A549 (cell line): ENCODE results near the gene ZNF491.

Source experiments
- EP300 ChIP-seq, 2 experiments: fragments of >200 bp; sonication (Bioruptor Twin); formaldehyde crosslinking; IDR thresholded peaks; 2 replicates in 1 of 2; 3 replicates in 1 of 2; pipeline ENCODE4 v1.6.1; 2016 to 2017
- JUN ChIP-seq, 2 experiments: fragments of >200 bp; sonication (Bioruptor Twin); formaldehyde crosslinking; IDR thresholded peaks; 2 replicates in 1 of 2; 3 replicates in 1 of 2; pipeline ENCODE4 v1.6.1; 2016 to 2017
- JUNB ChIP-seq: fragments of >200 bp; sonication (Bioruptor Twin); formaldehyde crosslinking; IDR thresholded peaks from 2 replicates; pipeline ENCODE4 v1.6.1; 2016
- POLR2A ChIP-seq: IDR thresholded peaks from 2 replicates; pipeline ENCODE4 v1.6.1; 2012; ENCODE audit warnings: mild to moderate bottlenecking, low read length
- RAD21 ChIP-seq, 2 experiments: fragments of >200 bp in 1 of 2; sonication (Bioruptor Twin) in 1 of 2; formaldehyde crosslinking in 1 of 2; IDR thresholded peaks in 1 of 2; conservative IDR thresholded peaks in 1 of 2; 2 replicates in 1 of 2; 3 replicates in 1 of 2; pipeline ENCODE4 v1.6.1; 2012 to 2018; ENCODE audit warnings: inconsistent platforms in 1 of 2
- ZFP36 ChIP-seq: fragments of 450-650 bp; IDR thresholded peaks from 2 replicates; pipeline ENCODE4 v1.6.1; 2014; ENCODE audit warnings: borderline replicate concordance; ENCODE audit not compliant: partially characterized antibody
- TF ChIP-seq, protein P1 (sequence below): fragments of >200 bp; sonication (Bioruptor Twin); formaldehyde crosslinking; IDR thresholded peaks from 3 replicates; pipeline ENCODE4 v1.5.1; 2016
- TF ChIP-seq, protein P2 (sequence below): IDR thresholded peaks from 2 replicates; pipeline ENCODE4 v1.6.1; 2012
- TF ChIP-seq, protein P3 (sequence below): fragments of 450-650 bp; IDR thresholded peaks from 2 replicates; pipeline ENCODE4 v1.6.1; 2014; ENCODE audit warnings: antibody characterized with exemption

DNA sequence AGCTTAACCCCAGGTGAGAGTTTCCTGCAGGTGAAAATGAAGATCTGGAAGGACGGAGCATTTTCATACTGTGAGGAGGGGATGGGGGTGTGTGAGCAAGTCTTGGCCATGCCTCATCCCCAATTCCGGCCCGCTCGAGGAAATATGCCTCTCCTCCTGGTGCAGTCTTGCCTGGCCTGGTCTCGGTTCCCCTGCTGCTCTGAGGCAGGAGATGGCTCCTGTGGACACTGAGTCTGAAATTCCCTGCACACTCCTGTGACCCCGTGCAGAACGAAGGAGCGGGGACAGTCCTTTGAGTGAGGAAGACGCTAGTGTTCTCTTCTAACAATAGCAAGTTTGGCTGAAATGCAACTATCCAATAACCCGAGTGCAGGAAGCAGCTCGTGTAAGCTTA lies 49.9 kb downstream of the ZNF491 start:
- TF ChIP-seq, protein P1, sequence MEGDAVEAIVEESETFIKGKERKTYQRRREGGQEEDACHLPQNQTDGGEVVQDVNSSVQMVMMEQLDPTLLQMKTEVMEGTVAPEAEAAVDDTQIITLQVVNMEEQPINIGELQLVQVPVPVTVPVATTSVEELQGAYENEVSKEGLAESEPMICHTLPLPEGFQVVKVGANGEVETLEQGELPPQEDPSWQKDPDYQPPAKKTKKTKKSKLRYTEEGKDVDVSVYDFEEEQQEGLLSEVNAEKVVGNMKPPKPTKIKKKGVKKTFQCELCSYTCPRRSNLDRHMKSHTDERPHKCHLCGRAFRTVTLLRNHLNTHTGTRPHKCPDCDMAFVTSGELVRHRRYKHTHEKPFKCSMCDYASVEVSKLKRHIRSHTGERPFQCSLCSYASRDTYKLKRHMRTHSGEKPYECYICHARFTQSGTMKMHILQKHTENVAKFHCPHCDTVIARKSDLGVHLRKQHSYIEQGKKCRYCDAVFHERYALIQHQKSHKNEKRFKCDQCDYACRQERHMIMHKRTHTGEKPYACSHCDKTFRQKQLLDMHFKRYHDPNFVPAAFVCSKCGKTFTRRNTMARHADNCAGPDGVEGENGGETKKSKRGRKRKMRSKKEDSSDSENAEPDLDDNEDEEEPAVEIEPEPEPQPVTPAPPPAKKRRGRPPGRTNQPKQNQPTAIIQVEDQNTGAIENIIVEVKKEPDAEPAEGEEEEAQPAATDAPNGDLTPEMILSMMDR, result no peak
- TF ChIP-seq JUNB (no peak), JUN (IDR thresholded peaks at IDR 0.05) (no peak), POLR2A (no peak), EP300 (IDR thresholded peaks at IDR 0.05) (no peak), RAD21 (conservative IDR thresholded peaks at IDR 0.05 in 1 of 2, IDR thresholded peaks at IDR 0.05 in 1 of 2) (no peak), ZFP36 (no peak)
- TF ChIP-seq, protein P2, sequence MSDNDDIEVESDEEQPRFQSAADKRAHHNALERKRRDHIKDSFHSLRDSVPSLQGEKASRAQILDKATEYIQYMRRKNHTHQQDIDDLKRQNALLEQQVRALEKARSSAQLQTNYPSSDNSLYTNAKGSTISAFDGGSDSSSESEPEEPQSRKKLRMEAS, result no peak
- TF ChIP-seq, protein P3, sequence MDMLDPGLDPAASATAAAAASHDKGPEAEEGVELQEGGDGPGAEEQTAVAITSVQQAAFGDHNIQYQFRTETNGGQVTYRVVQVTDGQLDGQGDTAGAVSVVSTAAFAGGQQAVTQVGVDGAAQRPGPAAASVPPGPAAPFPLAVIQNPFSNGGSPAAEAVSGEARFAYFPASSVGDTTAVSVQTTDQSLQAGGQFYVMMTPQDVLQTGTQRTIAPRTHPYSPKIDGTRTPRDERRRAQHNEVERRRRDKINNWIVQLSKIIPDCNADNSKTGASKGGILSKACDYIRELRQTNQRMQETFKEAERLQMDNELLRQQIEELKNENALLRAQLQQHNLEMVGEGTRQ, result no peak
